ENCODE results near the gene RGS14.

Gene RGS14

DNA sequence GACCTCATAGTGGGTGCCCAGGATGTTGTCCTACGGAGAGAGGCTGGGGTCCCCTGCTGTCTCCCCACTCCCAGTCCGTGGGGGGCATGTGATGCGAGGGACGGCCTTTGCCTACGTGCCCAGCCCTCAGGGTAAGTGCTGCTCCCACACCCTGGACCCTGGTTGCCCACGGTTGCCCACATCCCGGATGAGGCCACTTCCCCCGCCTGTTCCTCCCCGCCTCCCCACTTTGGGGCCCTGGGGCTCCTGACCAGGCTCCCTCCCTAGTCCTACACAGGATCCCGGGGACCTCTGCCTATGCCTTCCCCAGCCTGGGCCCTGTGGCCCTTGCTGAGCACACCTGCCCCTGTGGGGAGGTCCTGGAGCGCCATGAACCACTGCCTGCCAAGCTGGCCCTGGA lies 28.0 kb downstream of the RGS14 start:
- no peak for ATAC-seq
- no peak for TF ChIP-seq CSDC2 (CRISPR knock-in tag; IDR thresholded peaks at IDR 0.05)
- TF ChIP-seq ESRRG (CRISPR knock-in tag; IDR thresholded peaks at IDR 0.05): no peak
- TF ChIP-seq ZNF70 (CRISPR knock-in tag; IDR thresholded peaks at IDR 0.05): no peak
- no peak for TF ChIP-seq GLIS3 (CRISPR knock-in tag; IDR thresholded peaks at IDR 0.05)
- TF ChIP-seq, protein P1, sequence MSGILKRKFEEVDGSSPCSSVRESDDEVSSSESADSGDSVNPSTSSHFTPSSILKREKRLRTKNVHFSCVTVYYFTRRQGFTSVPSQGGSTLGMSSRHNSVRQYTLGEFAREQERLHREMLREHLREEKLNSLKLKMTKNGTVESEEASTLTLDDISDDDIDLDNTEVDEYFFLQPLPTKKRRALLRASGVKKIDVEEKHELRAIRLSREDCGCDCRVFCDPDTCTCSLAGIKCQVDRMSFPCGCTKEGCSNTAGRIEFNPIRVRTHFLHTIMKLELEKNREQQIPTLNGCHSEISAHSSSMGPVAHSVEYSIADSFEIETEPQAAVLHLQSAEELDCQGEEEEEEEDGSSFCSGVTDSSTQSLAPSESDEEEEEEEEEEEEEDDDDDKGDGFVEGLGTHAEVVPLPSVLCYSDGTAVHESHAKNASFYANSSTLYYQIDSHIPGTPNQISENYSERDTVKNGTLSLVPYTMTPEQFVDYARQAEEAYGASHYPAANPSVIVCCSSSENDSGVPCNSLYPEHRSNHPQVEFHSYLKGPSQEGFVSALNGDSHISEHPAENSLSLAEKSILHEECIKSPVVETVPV (CRISPR knock-in tag; IDR thresholded peaks at IDR 0.05): no peak
- TF ChIP-seq RARB (CRISPR knock-in tag; IDR thresholded peaks at IDR 0.05): no peak
- no peak for TF ChIP-seq BACH2 (CRISPR knock-in tag; IDR thresholded peaks at IDR 0.05; ENCODE audit: borderline replicate concordance)
- TF ChIP-seq POU6F1 (CRISPR knock-in tag; IDR thresholded peaks at IDR 0.05; ENCODE audit: borderline replicate concordance, low read depth): no peak
- TF ChIP-seq TOX (CRISPR knock-in tag; IDR thresholded peaks at IDR 0.05; ENCODE audit: borderline replicate concordance): no peak
- no peak for TF ChIP-seq ISL1 (CRISPR knock-in tag; IDR thresholded peaks at IDR 0.05)
- TF ChIP-seq PATZ1 (CRISPR knock-in tag; IDR thresholded peaks at IDR 0.05; ENCODE audit: borderline replicate concordance): no peak
- TF ChIP-seq ZNF565 (CRISPR knock-in tag; conservative IDR thresholded peaks at IDR 0.05; ENCODE audit: low read depth): no peak
- TF ChIP-seq, protein P2, sequence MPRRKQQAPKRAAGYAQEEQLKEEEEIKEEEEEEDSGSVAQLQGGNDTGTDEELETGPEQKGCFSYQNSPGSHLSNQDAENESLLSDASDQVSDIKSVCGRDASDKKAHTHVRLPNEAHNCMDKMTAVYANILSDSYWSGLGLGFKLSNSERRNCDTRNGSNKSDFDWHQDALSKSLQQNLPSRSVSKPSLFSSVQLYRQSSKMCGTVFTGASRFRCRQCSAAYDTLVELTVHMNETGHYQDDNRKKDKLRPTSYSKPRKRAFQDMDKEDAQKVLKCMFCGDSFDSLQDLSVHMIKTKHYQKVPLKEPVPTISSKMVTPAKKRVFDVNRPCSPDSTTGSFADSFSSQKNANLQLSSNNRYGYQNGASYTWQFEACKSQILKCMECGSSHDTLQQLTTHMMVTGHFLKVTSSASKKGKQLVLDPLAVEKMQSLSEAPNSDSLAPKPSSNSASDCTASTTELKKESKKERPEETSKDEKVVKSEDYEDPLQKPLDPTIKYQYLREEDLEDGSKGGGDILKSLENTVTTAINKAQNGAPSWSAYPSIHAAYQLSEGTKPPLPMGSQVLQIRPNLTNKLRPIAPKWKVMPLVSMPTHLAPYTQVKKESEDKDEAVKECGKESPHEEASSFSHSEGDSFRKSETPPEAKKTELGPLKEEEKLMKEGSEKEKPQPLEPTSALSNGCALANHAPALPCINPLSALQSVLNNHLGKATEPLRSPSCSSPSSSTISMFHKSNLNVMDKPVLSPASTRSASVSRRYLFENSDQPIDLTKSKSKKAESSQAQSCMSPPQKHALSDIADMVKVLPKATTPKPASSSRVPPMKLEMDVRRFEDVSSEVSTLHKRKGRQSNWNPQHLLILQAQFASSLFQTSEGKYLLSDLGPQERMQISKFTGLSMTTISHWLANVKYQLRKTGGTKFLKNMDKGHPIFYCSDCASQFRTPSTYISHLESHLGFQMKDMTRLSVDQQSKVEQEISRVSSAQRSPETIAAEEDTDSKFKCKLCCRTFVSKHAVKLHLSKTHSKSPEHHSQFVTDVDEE (CRISPR knock-in tag; IDR thresholded peaks at IDR 0.05): no peak
- TF ChIP-seq PPARA (CRISPR knock-in tag; IDR thresholded peaks at IDR 0.05; ENCODE audit: borderline replicate concordance): no peak

DNA sequence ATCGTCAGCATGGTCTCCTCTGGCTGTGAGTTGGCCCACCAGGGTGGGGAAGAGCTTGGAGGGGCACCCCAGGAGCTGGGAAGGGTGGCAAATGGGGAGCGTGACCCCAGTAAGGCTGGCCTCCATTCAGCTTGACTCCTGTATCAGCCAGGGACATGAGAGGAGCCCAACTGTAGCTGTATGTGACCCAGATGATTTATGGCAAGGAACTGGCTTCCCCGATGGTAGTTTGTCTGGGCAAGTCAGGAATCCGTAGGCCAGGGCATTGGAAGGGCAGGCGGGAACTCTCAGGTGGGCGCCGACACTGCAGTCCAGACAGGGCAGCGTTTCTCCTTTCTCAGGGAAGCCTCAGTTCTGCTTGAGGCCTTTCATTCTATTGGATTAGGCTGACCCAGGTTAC lies 28.8 kb downstream of the RGS14 start:
- no peak for TF ChIP-seq ESRRG (CRISPR knock-in tag; IDR thresholded peaks at IDR 0.05)
- no peak for TF ChIP-seq ZNF565 (CRISPR knock-in tag; conservative IDR thresholded peaks at IDR 0.05; ENCODE audit: low read depth)
- TF ChIP-seq PATZ1 (CRISPR knock-in tag; IDR thresholded peaks at IDR 0.05; ENCODE audit: borderline replicate concordance): no peak
- no peak for ATAC-seq

- no peak for ATAC-seq
- TF ChIP-seq ZNF565 (CRISPR knock-in tag; conservative IDR thresholded peaks at IDR 0.05; ENCODE audit: low read depth) (no peak), ISL1 (CRISPR knock-in tag; IDR thresholded peaks at IDR 0.05) (no peak), PPARA (CRISPR knock-in tag; IDR thresholded peaks at IDR 0.05; ENCODE audit: borderline replicate concordance) (no peak), ZC3H10 (CRISPR knock-in tag; IDR thresholded peaks at IDR 0.05) (no peak)
These were observed 29.7 kb downstream of the RGS14 start for GRCh38 chr5:177387405-177387804.

- TF ChIP-seq ARNTL (CRISPR knock-in tag; IDR thresholded peaks at IDR 0.05; ENCODE audit: borderline replicate concordance, low read depth): no peak
- TF ChIP-seq TOX (CRISPR knock-in tag; IDR thresholded peaks at IDR 0.05; ENCODE audit: borderline replicate concordance): no peak
- no peak for TF ChIP-seq ZC3H10 (CRISPR knock-in tag; IDR thresholded peaks at IDR 0.05)
- no peak for TF ChIP-seq ZNF565 (CRISPR knock-in tag; conservative IDR thresholded peaks at IDR 0.05; ENCODE audit: low read depth)
- no peak for TF ChIP-seq PATZ1 (CRISPR knock-in tag; IDR thresholded peaks at IDR 0.05; ENCODE audit: borderline replicate concordance)
- no peak for TF ChIP-seq RARB (CRISPR knock-in tag; IDR thresholded peaks at IDR 0.05)
- TF ChIP-seq, protein P2 (CRISPR knock-in tag; IDR thresholded peaks at IDR 0.05): no peak
- ATAC-seq: no peak
These were observed 30.9 kb downstream of the RGS14 start for GRCh38 chr5:177388521-177389052.
